Stomach (tissue), 4 donors: Measurements from ENCODE around the gene ST6GALNAC3.

Experiments
- CTCF ChIP-seq, 7 experiments: fragments of 450-650 bp in 4 of 7; fragments of 200-600 bp in 3 of 7; sonication (generic) in 3 of 7; IDR thresholded peaks; one replicate each; pipeline ENCODE4 v1.5.1; 2016 to 2019; ENCODE audit warnings: antibody characterized with exemption in 7 of 7, control low read depth in 2 of 7, mild to moderate bottlenecking in 1 of 7
- EP300 ChIP-seq: sonication (generic); formaldehyde crosslinking; IDR thresholded peaks from one replicate; pipeline ENCODE4 v1.6.1; 2017; ENCODE audit warnings: antibody characterized with exemption
- POLR2A ChIP-seq, 4 donors: fragments of 450-650 bp; IDR thresholded peaks; one replicate each; pipeline ENCODE4 v1.6.1; 2016; ENCODE audit warnings: antibody characterized with exemption in 4 of 4, control low read depth in 2 of 4, mild to moderate bottlenecking in 1 of 4, moderate library complexity in 1 of 4

DNA sequence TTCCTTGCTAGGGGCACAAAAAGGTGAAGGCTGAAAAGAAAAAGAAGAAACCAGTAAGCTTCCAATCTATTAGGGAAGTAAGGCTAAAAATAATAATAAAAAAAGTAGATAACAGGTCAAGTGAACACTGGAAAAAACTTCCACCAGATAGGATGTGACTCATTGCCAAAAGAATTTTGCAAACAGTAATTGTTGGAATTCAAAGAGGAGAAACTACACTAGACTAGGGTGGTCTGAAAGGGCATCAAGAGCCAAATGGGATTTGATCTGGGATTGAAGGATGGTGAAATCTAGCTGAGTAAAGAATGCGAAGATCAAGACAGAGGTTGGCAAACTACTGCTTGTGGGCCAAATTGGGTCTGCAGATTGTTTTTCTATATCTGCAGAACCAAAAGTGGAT is 6.0 kb upstream of the ST6GALNAC3 start:
- TF ChIP-seq CTCF (IDR thresholded peaks at IDR 0.05) (no peak), POLR2A (IDR thresholded peaks at IDR 0.05) (no peak), EP300 (no peak)
